GM19025 (cell line): Measurements from ENCODE around the gene IFI27.
"Not testable (repeated sequence)": the region's sequence is repeated elsewhere in the genome, so short reads cannot be mapped to it uniquely, and the experiment has no call there.

Source experiments
- ATAC-seq: cut with Tn5 transposase; IDR thresholded peaks from one replicate; pipeline ENCODE4 v1.9.1; 2021; ENCODE audit warnings: mild to moderate bottlenecking, low read depth, moderate library complexity; ENCODE audit not compliant: unreplicated experiment

Gene IFI27

GRCh38 chr14:94145902-94146527 is 35.5 kb downstream of the IFI27 start:
- ATAC-seq: no peak

- ATAC-seq: no peak
These were observed 42.1 kb downstream of the IFI27 start for GRCh38 chr14:94152676-94153075.

GRCh38 chr14:94153750-94154342 is 43.3 kb downstream of the IFI27 start:
- no peak for ATAC-seq

GRCh38 chr14:94156143-94156542 is 45.6 kb downstream of the IFI27 start:
- ATAC-seq: not testable (repeated sequence)

- ATAC-seq: no peak
These were observed 46.7 kb downstream of the IFI27 start for GRCh38 chr14:94157197-94157596.

- ATAC-seq: no peak
These were observed 47.8 kb downstream of the IFI27 start for GRCh38 chr14:94158239-94158883.

GRCh38 chr14:94161058-94161457 is 50.5 kb downstream of the IFI27 start:
- ATAC-seq: no peak

GRCh38 chr14:94161981-94162380 is 51.4 kb downstream of the IFI27 start:
- ATAC-seq: no peak

GRCh38 chr14:94162466-94162865 is 51.9 kb downstream of the IFI27 start:
- no peak for ATAC-seq

GRCh38 chr14:94163796-94164195 is 53.3 kb downstream of the IFI27 start:
- ATAC-seq: no peak

- ATAC-seq: no peak
These were observed 54.3 kb downstream of the IFI27 start for GRCh38 chr14:94164685-94165431.

GRCh38 chr14:94165744-94166143 is 55.2 kb downstream of the IFI27 start:
- ATAC-seq: no peak
